Rectal smooth muscle tissue (tissue), 1 donor: ENCODE measurements around the gene RPL34.

Source experiments
- H3K27ac ChIP-seq: one replicate; pipeline ENCODE4 v1.7.0; 2013; ENCODE audit warnings: low read depth, low read length, inconsistent platforms
- H3K27me3 ChIP-seq: one replicate; pipeline ENCODE4 v1.7.0; 2013; ENCODE audit warnings: low read length; ENCODE audit not compliant: control insufficient read depth, insufficient read depth
- H3K36me3 ChIP-seq: one replicate; pipeline ENCODE4 v1.7.0; 2013; ENCODE audit warnings: low read length; ENCODE audit not compliant: control insufficient read depth, insufficient read depth
- H3K4me1 ChIP-seq: one replicate; pipeline ENCODE4 v1.7.0; 2013; ENCODE audit warnings: low read length; ENCODE audit not compliant: control insufficient read depth, insufficient read depth
- H3K4me3 ChIP-seq: one replicate; pipeline ENCODE4 v1.7.0; 2013; ENCODE audit warnings: low read length
- H3K9ac ChIP-seq: one replicate; pipeline ENCODE4 v1.7.0; 2013; ENCODE audit warnings: low read length

Gene RPL34

DNA sequence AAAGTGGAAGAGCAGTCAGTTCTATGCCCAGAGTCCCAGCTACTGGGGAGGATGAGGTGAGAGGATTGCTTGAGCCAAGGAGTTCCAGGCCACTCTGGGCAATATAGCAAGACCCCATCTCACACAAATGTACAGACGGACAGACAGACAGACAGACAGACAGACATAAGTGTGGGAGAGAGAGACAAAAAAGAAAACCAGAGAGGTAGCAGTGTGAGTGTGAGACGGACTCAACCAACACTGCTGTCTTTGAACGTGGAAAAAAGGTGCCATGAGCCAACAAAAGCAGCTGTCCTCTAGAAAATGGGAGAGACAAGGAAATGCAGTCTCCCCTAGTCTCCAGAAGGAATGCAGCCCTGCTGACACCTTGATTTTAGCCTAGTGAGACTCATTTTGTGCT, 18.2 kb upstream of the RPL34 start:
- H3K27ac ChIP-seq = no peak overlapping the region
- H3K4me3 ChIP-seq = no peak overlapping the region
- no peaks in the 10 kb centered on the region for H3K36me3 ChIP-seq

DNA sequence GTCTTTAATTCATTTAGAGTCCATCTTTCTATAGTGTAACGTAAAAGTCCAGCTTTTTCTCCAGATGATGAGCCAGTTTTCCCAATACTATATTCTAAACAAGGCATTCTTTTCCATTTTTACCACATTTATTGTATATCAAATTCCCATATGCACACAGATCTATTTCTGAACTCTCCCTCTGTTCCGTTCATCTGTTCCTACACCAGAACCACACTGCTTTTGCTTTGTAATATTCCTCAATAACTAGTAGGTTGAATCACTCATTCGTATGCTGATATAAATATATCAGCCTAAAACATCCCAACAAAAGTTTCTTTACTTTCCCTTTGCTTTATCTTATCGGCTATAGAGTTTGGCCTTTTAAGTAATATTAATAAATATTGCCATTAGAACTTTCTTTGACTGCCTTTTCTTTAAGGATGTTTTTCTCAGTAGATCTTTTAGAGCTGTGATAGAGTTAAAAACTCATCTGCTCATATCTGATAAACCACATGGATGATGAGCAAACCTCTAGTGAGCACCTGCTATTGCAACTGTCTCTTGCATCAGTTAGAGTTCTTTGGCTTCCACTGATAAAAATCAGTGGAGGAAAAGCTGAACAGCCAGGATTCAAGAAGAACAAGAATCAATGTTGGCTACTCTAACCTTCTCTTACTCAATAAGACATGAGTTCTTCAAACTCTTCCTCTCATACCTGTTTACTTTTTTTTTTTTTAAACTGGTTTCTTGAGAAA, 13.1 kb upstream of the RPL34 start:
- Histone ChIP-seq H3K4me1 (no peaks in the 10 kb centered on the region), H3K36me3 (no peaks in the 10 kb centered on the region), H3K9ac (no peak overlapping the region), H3K4me3 (no peak overlapping the region), H3K27me3 (no peaks in the 10 kb centered on the region), H3K27ac (no peak overlapping the region)

More for the DNA sequence above, 18.2 kb upstream of the RPL34 start:
- Histone ChIP-seq H3K4me1 (no peaks in the 10 kb centered on the region), H3K9ac (no peak overlapping the region), H3K27me3 (no peaks in the 10 kb centered on the region)

- H3K36me3 ChIP-seq = no peaks in the 10 kb centered on the region
- H3K9ac ChIP-seq = no peak overlapping the region
- no peak overlapping the region for H3K27ac ChIP-seq
- no peak overlapping the region for H3K4me3 ChIP-seq
- H3K4me1 ChIP-seq = no peaks in the 10 kb centered on the region
- H3K27me3 ChIP-seq = no peaks in the 10 kb centered on the region
Measured at GRCh38 chr4:108611365-108611764, 9.0 kb upstream of the RPL34 start.

DNA sequence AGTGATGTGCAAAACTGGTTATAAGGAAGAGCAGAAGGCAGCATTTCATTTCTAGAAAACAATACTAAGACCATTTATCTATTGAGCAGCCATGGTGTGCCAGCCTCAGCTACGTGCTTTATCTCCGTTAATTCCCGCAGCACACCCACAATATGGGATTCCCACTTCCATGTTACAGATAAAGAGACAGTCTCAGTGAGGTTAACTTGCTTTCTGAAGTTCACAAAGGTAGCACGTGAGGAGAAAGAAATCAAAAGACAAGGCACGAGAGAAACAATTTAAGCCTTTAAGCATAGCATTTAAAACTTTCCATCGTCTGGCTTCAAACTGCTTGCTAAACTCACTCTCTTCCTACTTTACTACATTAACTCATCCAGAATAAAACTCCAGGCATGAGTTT, 8.0 kb upstream of the RPL34 start:
- Histone ChIP-seq H3K4me1 (no peaks in the 10 kb centered on the region), H3K9ac (no peak overlapping the region), H3K4me3 (no peak overlapping the region), H3K27me3 (no peaks in the 10 kb centered on the region), H3K27ac (no peak overlapping the region), H3K36me3 (no peaks in the 10 kb centered on the region)

DNA sequence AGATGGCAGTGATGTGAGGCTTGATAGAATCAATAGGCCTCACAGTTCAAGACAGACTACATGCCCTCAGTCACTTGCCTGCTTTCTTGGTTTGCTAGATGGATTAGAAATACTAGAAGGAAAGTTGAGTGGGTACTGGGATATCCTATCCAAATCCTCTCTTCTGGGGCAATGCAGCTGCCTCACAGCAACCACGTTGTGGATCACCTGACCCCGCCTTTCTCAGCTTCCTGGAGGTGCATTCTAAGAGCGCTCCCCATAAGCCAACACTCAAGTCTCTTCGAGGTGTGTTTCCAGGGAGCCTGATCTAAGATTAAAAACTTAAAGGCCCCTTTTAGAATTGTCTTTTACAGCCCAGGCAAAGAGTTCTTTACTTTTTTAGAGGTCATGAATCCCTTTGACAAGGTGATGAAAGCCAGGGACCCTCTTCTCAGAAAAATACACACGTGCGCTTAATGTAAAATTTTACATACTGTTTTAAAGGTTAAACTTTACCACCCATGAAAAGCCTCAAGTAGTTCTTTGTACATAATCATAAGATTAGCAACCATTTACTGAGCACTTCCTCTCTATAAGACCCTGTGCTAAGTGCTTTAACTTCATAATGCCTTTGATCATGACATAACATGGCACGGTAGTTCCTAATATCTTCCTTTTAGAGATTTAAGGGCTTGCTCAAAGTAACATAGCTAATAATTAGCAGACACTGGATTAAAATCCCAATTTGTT, 840 bp upstream of the RPL34 start:
- Histone ChIP-seq H3K27me3 (no peaks in the 10 kb centered on the region), H3K27ac (peak overlapping the region; percentile 67), H3K36me3 (peaks cover 14% of the 10 kb centered on the region), H3K4me1 (peaks cover 3% of the 10 kb centered on the region), H3K4me3 (peak overlapping the region; percentile 66), H3K9ac (no peak overlapping the region)

DNA sequence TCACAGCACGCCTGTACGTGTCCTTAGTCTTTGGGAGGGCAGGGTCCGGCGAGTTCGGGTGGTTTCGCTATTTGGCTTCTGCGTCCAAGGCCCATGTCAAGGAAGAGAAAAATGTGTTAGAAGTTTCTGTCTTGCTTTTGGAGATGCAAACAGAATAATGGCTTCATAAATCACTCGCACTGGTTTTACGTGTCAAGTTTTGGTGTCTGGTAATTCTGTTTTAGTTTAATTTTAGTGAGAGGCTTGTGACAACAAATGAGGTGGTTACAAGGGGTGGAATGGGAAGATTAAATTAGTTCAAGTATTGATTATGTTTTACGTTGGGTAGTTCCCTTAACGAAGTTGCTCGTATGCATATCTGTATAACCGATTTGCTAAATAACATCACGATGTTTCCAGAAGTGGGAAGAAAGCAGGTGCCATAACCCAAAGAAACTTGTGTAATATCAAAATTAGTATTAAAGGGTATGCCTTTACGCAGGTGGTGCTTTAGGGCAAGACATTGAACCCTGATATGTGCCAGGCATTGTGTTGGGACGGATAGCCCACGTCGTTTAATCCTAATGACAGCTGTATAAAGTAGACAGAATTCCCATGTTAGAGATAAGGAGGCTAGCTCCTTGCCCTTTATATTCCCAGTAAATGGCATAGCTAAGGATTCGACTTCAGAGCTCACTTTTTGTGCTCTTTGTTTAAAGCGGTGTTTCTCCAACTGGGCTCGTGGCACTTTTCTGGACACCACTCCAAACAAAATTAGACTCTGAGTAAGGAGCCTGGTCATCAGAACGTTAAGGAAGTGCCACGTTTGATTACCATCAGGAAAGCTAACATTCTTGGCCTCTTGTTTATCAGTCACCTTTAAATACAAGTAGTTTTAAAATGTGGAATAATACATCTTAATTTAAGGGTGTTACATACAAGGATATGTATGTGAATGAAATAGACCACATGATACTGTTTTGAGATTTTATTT, 843 bp downstream of the RPL34 start:
- Histone ChIP-seq H3K27me3 (no peaks in the 10 kb centered on the region), H3K9ac (peak overlapping the region; percentile 91), H3K27ac (peak overlapping the region; percentile 87), H3K36me3 (peaks cover 22% of the 10 kb centered on the region), H3K4me3 (peak overlapping the region; percentile 100), H3K4me1 (peaks cover 3% of the 10 kb centered on the region)

DNA sequence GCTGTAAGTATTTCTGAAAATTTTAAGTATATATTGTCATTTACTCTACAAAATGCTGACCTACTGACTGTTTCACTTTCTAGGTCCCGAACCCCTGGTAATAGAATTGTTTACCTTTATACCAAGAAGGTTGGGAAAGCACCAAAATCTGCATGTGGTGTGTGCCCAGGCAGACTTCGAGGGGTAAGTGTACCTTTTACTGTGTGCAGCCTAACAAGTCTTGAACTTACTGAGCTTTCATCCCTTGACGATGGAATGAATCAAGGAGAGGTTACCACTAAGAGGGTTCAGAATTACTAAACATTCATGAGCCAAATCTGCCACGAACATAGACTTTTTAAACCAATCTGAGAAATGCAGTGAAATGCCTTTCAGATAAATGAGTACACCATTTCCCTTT, 1.6 kb downstream of the RPL34 start:
- Histone ChIP-seq H3K36me3 (peaks cover 27% of the 10 kb centered on the region), H3K4me3 (no peak overlapping the region), H3K27me3 (no peaks in the 10 kb centered on the region), H3K27ac (no peak overlapping the region), H3K9ac (no peak overlapping the region), H3K4me1 (peaks cover 3% of the 10 kb centered on the region)

DNA sequence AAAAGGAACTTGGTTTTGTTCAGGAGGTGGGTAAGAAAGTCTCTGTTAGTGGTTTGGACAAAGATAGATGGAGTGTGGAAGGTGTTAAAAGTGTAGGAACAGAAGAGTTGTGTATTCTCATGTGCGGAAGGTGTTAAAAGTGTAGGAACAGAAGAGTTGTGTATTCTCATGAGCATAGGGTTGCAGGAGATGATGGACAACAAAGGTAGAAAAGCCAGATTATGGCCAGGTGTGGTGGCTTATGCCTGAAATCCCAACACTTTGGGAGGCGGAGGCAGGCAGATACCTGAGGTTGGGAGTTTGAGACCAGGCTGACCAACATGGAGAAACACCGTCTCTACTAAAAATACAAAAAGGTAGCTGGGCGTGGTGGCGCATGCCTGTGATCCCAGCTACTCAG, 2.5 kb downstream of the RPL34 start:
- H3K27me3 ChIP-seq = no peaks in the 10 kb centered on the region
- H3K4me1 ChIP-seq = peaks cover 3% of the 10 kb centered on the region
- no peak overlapping the region for H3K4me3 ChIP-seq
- peaks cover 28% of the 10 kb centered on the region for H3K36me3 ChIP-seq
- H3K27ac ChIP-seq = no peak overlapping the region
- H3K9ac ChIP-seq = no peak overlapping the region

DNA sequence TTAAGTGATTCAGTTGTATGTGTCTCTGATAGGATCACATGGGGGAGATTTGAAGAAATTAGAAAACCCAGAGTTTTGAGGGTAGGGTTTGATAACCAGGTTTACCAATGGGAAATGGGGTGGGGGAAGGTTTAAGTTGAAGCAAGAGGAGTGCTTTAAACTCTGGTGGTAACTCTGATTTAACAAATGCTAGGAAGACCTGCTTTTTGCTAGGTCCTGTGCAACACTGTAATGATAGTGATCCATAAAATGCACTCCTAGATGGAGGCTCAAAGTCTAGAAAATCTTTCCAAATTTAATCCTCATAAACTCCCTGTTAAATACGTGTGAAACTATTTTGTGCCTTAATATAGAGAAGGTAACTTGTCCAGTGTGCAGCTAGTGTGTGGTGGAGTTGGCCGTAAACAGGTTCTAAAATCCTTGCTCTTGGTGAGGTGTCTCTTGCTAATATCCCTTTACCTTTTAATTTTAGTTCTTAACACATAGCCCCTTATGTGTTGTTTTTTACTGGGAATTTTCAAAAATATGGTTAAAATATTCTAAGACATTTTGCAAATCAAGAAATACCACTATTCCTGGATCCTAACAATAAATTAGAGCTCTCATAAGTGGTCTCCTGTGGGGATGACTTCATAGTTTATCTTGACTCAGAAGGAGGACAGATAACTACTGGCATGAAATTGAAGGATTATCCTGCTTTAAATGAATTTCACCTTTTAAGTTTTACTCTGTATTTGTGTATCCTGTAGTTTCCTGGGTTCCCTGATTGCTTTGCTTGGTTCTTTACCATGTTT, 4.1 kb downstream of the RPL34 start:
- Histone ChIP-seq H3K27me3 (no peaks in the 10 kb centered on the region), H3K4me1 (peaks cover 3% of the 10 kb centered on the region), H3K27ac (no peak overlapping the region), H3K4me3 (no peak overlapping the region), H3K36me3 (peaks cover 28% of the 10 kb centered on the region), H3K9ac (no peak overlapping the region)

GRCh38 chr4:108626056-108626455, 5.7 kb downstream of the RPL34 start:
- peaks cover 32% of the 10 kb centered on the region for H3K36me3 ChIP-seq
- H3K27me3 ChIP-seq = no peaks in the 10 kb centered on the region
- H3K4me1 ChIP-seq = peaks cover 3% of the 10 kb centered on the region
- H3K27ac ChIP-seq = no peak overlapping the region
- no peak overlapping the region for H3K9ac ChIP-seq
- H3K4me3 ChIP-seq = no peak overlapping the region

DNA sequence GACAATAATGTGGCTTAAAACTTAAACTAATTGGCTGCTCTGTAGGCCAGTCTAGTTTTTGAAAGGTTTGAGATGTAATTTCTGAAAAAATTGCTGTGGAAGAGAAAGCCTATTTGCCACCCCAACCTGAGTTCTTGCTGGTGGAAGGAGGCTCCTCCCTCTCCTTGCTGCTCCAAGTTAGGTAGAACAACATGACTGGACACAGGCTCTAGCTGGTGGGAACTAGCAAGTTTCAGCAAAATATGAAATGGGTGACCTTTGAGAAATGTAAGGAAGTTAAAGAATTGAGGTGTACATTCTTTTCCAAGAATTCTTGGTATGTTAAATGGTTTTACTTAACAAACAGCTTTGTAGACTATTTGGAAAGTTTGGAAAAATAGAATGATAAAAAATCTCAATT, 8.0 kb downstream of the RPL34 start:
- H3K27me3 ChIP-seq = no peaks in the 10 kb centered on the region
- no peak overlapping the region for H3K4me3 ChIP-seq
- no peak overlapping the region for H3K9ac ChIP-seq
- H3K27ac ChIP-seq = no peak overlapping the region
- peaks cover 28% of the 10 kb centered on the region for H3K36me3 ChIP-seq
- H3K4me1 ChIP-seq = no peaks in the 10 kb centered on the region
